Iris pigment epithelial cell (primary cell): ENCODE measurements around the gene KRTAP1-5.
A peak's percentile ranks its signal among the peaks of the same experiment; 100 is the strongest.
"Not testable (repeated sequence)": the region's sequence is repeated elsewhere in the genome, so short reads cannot be mapped to it uniquely, and the experiment has no call there.

Experiments
- DNase-seq: peaks from one replicate; pipeline ENCODE4 v3.0.0-alpha.2; 2011; ENCODE audit warnings: low read depth

Gene KRTAP1-5

DNA sequence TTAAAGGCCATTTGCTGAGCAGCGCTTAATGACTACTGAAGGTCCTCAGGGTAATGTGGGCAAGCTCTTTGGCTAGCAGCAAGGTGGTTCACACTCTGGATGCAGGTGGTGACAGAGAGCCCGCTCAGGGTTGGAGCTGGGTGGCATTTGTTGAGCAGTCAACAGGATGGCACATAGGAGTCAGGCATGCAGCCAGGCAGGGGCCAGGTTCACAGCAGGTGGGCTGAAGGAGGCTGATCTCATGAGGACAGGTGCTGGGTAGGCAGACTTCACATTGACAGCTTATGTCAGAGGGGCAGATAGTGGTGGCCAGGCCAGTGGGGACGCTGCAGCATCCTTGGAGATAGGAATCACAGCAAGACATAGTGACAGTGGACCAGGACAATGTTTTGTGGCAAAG lies 22.6 kb downstream of the KRTAP1-5 start:
- DNase-seq: no peak

DNA sequence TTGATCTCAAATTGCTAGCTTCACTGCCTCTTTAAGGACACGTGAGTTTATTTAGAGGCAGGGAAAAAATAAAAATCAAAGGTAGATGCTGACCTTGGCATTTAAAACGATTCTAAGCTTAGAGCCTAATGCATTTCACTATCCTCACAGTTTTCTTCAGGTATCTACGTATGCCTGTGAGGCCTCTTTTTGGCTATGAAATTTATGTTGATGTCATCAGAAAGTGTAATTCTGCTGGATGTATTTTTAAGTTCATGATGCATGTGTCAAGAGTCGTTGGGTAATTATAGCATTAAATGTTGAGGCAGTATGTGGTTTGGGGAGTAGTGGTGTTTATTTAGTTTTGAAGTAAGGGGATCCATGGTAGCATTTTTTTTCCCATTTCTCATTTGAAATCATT lies 23.1 kb downstream of the KRTAP1-5 start:
- peak; percentile 47 for DNase-seq

DNA sequence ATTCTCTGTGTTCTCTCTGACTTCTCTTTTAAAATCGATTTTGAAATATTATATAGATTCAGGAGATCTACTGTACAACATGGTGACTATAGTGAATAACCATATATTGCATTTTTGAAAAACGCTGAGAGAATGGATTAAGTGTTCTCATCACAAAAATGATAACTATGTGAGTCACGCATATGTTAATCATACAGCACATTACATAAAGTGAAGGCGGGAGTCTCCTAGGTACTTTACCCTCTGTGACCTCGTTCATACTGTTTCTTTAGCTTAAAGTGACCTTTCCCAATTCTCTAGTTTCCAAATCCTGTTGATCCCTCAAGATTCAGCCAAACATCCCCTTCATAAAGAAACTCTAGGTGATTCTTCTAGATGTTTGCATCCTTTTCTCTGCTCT lies 24.2 kb downstream of the KRTAP1-5 start:
- peak; percentile 73 for DNase-seq

DNA sequence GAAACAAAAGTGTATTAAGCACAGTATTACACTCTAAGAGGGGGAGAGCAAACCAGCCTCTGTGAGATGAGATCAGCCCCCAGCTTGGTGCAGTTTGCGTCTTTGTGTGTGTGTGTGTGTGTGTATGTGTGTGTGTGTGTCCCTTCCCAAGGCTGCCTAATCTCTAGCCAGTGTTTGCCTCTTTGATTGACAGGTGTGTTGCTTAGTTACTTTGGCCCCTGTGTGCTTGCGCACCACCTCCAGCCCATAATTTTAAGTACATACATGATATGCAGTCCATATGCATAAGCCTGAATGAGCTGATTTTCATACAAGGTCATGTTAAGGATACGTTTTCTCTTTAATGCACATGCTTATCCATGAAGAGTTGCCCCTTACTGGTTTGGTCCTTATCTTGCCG lies 25.2 kb downstream of the KRTAP1-5 start:
- no peak for DNase-seq

DNA sequence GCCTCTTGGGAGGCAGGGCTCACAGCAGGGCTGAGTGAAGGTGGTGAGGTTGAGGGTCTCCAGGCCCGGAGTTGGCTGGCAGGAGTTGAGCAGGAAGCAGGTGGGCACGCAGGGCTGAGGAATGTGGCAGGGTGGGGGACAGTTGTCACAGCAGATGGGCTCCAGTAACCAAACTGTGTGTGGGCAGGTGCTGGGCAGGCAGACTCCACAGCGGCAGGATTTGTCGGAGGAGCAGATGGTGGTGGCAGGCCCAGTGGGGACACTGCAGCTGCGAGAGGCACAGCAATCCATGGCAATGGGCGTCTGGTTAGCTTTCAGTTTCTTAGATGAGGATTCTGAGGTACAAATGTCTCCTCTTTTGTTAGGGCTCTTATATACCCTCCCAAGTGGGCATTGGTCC lies 27.4 kb downstream of the KRTAP1-5 start, which contains the start of gene KRTAP3-2:
KRTAP3-2 (minus strand) TSS at position 344 of the 400 bp plus-strand sequence; CDS start at position 291, 53 bp downstream.
- not testable (repeated sequence) for DNase-seq

DNA sequence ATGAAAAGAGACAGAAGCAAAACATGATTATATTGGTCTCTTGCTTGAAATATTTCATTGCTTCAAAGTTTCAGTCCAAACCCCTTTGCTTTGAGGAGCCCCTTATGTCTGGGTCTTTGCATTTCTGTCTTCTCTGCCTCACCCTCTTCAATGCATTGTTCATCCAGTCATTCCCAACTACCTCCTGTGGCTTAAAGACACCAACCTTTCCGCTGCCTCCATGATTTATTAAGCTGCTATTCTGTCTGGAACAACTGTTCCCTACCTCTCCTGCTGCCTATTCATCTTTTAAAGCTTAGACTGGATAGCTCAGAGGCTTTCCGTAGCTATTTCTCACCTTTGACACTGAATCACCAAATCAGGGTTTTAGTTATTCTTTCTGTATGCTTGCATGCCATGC lies 29.6 kb downstream of the KRTAP1-5 start:
- no peak for DNase-seq

DNA sequence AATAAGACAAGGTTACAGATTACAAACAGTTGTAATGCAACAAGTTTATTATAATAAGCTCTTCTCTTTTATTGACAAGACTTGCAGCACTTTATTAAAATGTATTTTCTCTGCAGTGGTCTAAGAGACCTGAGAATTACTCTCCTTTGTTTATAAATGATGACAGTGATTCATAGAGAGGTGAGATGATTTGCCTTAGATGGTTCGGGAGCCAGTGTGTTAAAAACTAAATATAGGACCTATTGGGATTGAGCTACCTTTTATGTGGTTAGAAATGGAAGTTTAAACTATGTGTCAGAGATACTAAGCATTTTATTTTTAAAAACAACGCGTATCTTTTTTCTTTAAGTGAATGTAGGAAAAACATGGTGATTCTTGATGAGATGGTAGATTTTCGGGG lies 30.2 kb downstream of the KRTAP1-5 start:
- no peak for DNase-seq

DNA sequence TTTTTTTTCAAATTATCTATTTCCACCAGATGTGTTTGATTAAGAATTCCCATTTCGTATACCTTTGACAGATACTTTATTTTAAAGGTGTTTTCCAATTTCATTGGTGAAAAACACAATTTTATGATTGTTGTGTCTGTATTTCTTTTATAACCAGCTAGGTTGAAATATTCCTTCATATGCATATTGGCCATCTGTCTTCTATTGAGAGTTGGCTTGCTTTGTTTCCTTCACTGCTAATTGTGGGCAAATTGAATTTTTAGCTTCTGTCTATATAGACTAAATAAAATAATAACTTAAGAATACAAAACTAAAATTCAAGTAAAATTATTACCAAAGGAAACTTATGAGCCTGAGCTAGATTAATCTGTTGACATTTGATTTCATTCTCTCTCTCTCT lies 31.9 kb downstream of the KRTAP1-5 start:
- no peak for DNase-seq

DNA sequence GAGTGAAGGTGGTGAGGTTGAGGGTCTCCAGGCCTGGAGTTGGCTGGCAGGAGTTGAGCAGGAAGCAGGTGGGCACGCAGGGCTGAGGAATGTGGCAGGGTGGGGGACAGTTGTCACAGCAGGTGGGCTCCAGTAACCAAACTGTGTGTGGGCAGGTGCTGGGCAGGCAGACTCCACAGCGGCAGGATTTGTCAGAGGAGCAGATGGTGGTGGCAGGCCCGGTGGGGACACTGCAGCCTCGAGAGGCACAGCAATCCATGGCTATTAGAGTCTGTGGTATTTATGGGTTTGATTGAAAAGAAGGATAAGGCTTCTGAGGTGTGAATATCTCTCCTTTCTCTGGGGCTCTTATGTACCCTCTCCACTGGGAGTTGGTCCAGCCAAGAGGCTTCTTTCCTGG lies 33.2 kb downstream of the KRTAP1-5 start, which contains the start of gene KRTAP3-3:
KRTAP3-3 (minus strand) TSS at position 326 of the 400 bp plus-strand sequence; CDS start at position 259, 67 bp downstream.
- DNase-seq: no peak

DNA sequence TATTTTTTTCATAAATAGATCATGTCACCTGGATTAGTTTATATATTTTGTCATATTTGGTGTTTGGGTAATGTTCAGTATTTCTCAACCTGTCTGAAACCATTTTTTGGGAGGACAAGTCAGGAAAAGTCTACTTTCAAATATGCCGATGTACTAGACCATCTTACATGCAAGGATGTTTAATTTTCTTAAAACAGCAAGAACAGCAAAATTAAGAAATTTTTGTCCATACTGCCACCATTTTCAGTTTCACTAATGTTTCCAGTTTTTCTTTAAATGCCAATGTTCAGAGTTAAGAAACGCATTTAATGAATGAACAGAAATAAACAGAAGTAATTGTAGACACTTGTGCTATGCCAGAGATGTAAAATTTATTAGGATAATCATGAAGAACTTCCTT lies 33.9 kb downstream of the KRTAP1-5 start:
- DNase-seq: no peak

DNA sequence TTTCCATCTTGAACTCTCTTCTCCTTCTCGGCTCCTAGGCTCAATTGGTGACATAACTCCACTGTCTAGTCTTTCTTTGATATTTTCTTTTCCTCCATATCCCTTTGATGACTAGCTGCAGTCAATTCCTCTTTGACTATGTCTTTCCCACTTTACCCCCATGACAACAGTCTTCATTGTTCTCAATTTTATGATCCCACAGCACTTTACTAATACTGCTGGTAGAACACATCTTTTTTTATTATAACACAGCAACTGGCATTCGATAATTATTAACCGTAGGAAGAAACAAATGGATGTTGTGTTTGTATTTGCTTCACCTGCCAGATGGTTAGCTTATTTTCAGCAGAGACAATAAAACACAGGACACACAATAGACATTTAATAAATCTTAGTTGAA lies 34.3 kb downstream of the KRTAP1-5 start:
- DNase-seq: no peak

DNA sequence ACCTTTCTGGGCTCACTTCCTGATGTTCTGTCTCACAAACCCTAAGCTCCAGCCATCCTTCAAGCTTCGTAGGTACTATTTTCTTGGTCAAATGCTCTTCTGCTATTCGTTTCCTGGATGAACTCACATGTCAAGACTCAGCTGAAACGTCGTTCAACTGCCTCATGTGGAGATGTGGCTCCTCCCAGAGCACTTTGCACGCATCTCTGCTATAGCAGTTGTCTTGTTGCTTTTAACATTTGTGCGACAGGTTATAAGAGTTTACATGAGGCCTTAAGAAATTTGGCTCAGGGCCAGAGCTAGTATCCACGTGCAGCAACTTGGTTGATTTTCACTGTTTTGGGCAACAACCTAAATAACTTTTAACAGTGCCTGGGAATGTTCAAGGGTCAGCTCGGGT lies 40.1 kb downstream of the KRTAP1-5 start:
- DNase-seq: no peak

DNA sequence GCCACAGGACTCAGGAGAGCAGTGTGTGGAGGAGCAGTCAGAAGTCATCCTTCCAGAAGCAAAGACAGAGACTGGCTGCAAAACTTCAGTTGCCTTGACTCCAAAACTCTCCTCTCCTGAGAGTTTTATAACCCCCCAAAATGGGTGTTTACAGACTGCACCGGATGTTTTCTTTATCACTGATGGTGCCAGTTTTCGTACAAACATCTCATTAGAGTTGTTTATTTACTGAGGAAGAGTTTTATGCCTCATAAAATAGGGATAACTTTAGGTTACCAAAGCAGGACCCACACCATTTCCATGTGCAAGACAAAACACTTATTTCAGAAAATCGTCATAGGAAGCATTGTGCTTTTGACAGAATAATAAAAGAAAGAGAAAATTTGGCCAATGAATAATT lies 42.8 kb downstream of the KRTAP1-5 start, which contains the start of gene KRT40:
KRT40 (minus strand) TSS at position 101 of the 400 bp plus-strand sequence; CDS start at position 48, 53 bp downstream.
- no peak for DNase-seq

DNA sequence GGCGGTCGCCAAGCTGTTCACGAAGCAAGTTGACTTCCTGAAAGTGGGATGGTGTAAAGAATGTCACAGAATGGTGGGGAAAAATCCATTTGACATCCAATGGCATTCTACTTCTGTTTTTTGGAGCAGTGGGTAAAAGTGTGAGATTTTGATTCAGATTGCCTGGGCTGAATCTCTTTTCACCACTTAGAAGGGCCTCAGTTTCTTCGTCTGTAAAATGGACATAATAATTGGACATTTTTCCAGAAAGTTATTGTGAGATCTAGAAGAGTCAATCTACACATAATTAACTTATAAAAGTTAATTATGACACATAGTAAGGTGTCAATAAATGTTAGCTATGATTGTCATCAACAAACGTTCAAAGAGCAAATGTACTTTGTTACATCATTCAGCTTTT lies 45.9 kb downstream of the KRTAP1-5 start:
- no peak for DNase-seq

DNA sequence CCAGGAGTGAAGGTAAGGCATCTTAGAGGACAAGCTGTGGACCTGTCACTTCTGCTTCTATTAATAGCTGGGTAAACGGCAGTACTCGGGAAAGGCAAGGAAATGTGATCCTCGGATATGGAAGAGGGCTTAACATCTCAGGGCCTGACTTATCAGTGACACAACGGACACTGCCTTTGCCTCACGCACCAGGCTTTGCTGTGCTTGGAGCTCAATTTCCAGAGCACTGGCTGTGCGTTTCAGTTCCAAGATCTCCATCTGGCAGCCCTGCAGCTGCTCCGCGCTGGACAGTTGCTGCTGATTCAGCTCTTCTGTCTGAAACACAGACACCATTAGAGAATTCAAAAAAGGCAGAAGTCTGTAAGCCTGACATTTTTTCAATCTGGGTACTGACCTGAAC lies 46.4 kb downstream of the KRTAP1-5 start:
- DNase-seq: no peak

DNA sequence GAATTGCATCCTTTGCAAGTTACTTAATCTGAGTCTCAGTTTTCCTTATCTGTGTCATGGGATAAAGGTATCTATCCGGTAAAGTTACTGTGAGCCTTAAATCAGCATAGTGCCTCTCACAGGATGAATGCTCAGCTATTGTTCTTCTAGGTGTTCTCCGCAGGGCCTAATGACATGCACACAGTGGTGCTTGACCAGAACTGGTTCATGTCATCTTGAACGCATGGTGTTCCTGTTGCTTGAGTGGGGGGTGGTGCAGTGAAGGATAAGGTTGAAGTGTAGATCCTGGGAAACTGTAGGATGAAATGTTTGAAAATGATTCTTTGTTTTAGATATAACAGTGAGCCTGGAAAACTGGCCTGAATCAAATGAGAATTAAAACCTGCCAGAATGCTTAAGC lies 46.9 kb downstream of the KRTAP1-5 start:
- no peak for DNase-seq

DNA sequence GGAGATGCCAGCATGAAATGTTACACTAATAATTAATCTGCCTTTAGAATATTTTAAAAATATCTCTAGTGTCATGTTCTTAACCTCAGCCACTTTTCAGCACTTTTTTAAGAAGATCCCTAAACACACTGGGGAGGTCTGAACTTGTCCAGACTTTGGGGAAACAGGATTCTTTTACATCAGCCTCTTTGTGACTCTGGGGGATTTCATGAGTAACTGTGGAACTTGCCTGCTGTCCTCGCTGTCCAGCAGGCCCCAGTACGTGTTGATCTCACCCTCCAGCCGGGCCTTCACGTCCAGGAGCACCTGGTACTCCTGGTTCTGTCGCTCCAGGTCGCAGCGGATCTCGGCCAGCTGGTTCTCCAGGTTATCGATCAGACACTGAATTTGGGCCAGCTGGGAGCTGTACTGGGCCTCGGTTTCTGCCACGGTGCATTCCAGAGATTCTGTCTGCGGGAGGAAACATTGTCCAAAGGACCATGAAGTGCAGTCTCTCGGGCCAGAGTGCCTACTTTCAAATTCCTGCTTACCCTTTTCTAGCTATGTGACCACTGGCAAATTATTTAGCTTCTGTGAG lies 48.3 kb downstream of the KRTAP1-5 start:
- no peak for DNase-seq
